GM11168 (cell line): ENCODE data around the gene SLC4A5.

ENCODE experiments used
- in situ Hi-C: fragments of 300-500 bp; cut with MboI; formaldehyde crosslinking; loops from one replicate; pipeline ENCODE4 v1.12.0; 2022; ENCODE audit warnings: low sequenced_read_pairs; ENCODE audit not compliant: unreplicated experiment

SLC4A5 gene

GRCh38 chr2:74278694-74279093, 64.5 kb downstream of the SLC4A5 start:
- in situ Hi-C loops, result no loop called here

- in situ Hi-C loops, result no loop called here
Observed at GRCh38 chr2:74278176-74278575, 65.0 kb downstream of the SLC4A5 start.

GRCh38 chr2:74275228-74275627, 68.0 kb downstream of the SLC4A5 start:
- in situ Hi-C loops, result no loop called here

GRCh38 chr2:74269667-74270066, 73.5 kb downstream of the SLC4A5 start:
- in situ Hi-C loops, result no loop called here

GRCh38 chr2:74267068-74267467, 76.1 kb downstream of the SLC4A5 start:
- in situ Hi-C loops, result no loop called here

- in situ Hi-C loops, result no loop called here
Observed at GRCh38 chr2:74264281-74264680, 78.9 kb downstream of the SLC4A5 start.

GRCh38 chr2:74262681-74263080, 80.5 kb downstream of the SLC4A5 start:
- in situ Hi-C loops, result no loop called here

GRCh38 chr2:74261204-74261864, 81.9 kb downstream of the SLC4A5 start:
- in situ Hi-C loops, result no loop called here

GRCh38 chr2:74260495-74260894, 82.7 kb downstream of the SLC4A5 start:
- in situ Hi-C loops, result no loop called here

- in situ Hi-C loops, result no loop called here
Observed at GRCh38 chr2:74259733-74260132, 83.5 kb downstream of the SLC4A5 start.

- in situ Hi-C loops, result no loop called here
Observed at GRCh38 chr2:74259191-74259590, 84.0 kb downstream of the SLC4A5 start.

- in situ Hi-C loops, result no loop called here
Observed at GRCh38 chr2:74255660-74256213, 87.5 kb downstream of the SLC4A5 start.

- in situ Hi-C loops, result no loop called here
Observed at GRCh38 chr2:74253971-74254310, 89.3 kb downstream of the SLC4A5 start.

- in situ Hi-C loops, result no loop called here
Observed at GRCh38 chr2:74253306-74253970, 89.8 kb downstream of the SLC4A5 start.

GRCh38 chr2:74252862-74253261, 90.4 kb downstream of the SLC4A5 start:
- in situ Hi-C loops, result no loop called here

- in situ Hi-C loops, result no loop called here
Observed at GRCh38 chr2:74252036-74252435, 91.2 kb downstream of the SLC4A5 start.

- in situ Hi-C loops, result no loop called here
Observed at GRCh38 chr2:74250189-74250631, 93.0 kb downstream of the SLC4A5 start.

GRCh38 chr2:74249406-74250122, 93.7 kb downstream of the SLC4A5 start:
- in situ Hi-C loops, result no loop called here

GRCh38 chr2:74246496-74247195, 96.6 kb downstream of the SLC4A5 start:
- in situ Hi-C loops, result no loop called here

- in situ Hi-C loops, result no loop called here
Observed at GRCh38 chr2:74244286-74244685, 98.9 kb downstream of the SLC4A5 start.
